ENCODE measurements around the gene TRAF6. TPM values are rescaled to one million over a fixed set of nuclear protein-coding genes. Genes with fewer than 3 reads are reported as not detected.

TRAF6 gene
- total RNA-seq, 1 experiment from 2014 or later: 4.0 TPM

DNA sequence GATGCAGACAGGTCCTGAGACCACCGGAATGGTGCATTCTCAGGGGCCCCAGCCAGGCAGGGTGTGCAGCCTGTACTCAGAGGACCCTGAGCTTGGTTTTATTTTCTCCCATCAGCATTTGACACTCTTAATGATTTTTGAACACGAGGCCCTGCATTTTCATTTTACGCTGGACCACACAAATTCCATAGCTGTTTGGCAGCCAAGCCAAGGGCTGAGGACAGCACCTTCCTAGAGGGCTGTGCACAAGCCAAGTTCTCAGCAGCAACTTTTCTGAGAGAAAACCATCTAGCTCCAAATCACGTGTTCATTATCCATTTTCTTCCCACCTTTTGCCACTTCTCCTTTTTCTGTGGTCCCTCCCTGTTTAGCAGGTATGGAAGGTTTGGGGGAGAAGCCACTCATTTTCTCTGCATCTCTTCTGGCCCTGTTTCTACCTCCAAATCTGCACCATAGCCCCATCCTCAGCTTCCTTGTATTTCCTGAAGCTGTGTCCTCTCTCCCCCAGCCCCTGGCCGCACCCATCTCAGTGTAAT is 60.4 kb downstream of the TRAF6 start:
- Histone ChIP-seq H3K36me3 (ENCODE audit: low read depth, low read length) (no peaks in the 10 kb centered on the region), H3F3A (ENCODE audit: low read length, unreplicated experiment) (no peaks in the 10 kb centered on the region), H3K79me2 (ENCODE audit: low read length) (no peaks in the 10 kb centered on the region), H3K27me3 (ENCODE audit: low read length) (no peaks in the 10 kb centered on the region), H3K9me3 (ENCODE audit: low read length) (no peaks in the 10 kb centered on the region), H3K4me2 (ENCODE audit: low read length) (peak overlapping the region; percentile 69), H3K27ac (ENCODE audit: low read length) (no peak overlapping the region), H3K4me3 (ENCODE audit: low read length) (no peak overlapping the region), H2AFZ (ENCODE audit: low read length) (no peak overlapping the region), H3K9me2 (replicated peaks; ENCODE audit: low read length) (no peaks in the 10 kb centered on the region), H3K4me1 (ENCODE audit: insufficient read depth, low read length) (peaks cover 48% of the 10 kb centered on the region), H4K20me1 (ENCODE audit: low read length) (no peaks in the 10 kb centered on the region), H3K9ac (ENCODE audit: low read length) (no peak overlapping the region)
- intact Hi-C loops (cut with micrococcal nuclease): no loop called here
- DNase-seq (no peak), ATAC-seq (no peak)
- no TSS peak for BruUV-seq (replicated peaks)
- ChIA-PET POLR2A (ENCODE audit: unreplicated experiment) (no interaction called here), CTCF (no interaction called here)
- no peak for TF ChIP-seq EZH2 (IDR thresholded peaks at IDR 0.05; ENCODE audit: low read length, unreplicated experiment)
- no peak for TF ChIP-seq CTCF (conservative IDR thresholded peaks at IDR 0.05; ENCODE audit: low read depth, low read length)
- no peak for TF ChIP-seq EZH2phosphoT487 (IDR thresholded peaks at IDR 0.05; ENCODE audit: borderline replicate concordance, low read length)

DNA sequence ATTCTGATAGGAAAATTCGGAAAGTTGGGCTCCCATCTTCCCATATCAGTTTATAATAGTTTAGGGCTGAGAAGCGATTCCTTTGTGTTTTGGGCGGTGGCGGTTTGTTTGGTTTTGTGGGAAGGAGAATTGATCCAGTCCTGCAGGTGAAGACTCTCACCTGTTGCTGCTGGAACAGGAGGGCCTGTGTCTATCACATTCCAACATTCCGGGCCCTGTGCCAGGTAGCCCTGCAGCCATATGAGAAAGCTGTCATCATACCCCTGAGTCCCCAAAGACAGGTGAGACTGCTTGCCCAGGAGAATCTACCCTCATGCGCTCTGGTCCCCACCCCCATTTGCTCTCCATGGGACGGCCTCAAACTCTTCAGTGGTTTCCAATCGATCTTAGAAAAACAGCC is 62.1 kb downstream of the TRAF6 start:
- no peaks in the 10 kb centered on the region for H3K27me3 ChIP-seq (ENCODE audit: low read length)
- no peak for TF ChIP-seq EZH2phosphoT487 (IDR thresholded peaks at IDR 0.05; ENCODE audit: borderline replicate concordance, low read length)
- no peak for TF ChIP-seq CTCF (conservative IDR thresholded peaks at IDR 0.05; ENCODE audit: low read depth, low read length)
- no peaks in the 10 kb centered on the region for H3K9me3 ChIP-seq (ENCODE audit: low read length)
- H3K4me2 ChIP-seq (ENCODE audit: low read length): peak overlapping the region; percentile 43
- H3K27ac ChIP-seq (ENCODE audit: low read length): no peak overlapping the region
- no peaks in the 10 kb centered on the region for H3K36me3 ChIP-seq (ENCODE audit: low read depth, low read length)
- H4K20me1 ChIP-seq (ENCODE audit: low read length): no peaks in the 10 kb centered on the region
- DNase-seq: peak; percentile 95
- intact Hi-C loops (cut with micrococcal nuclease): no loop called here
- H3K9me2 ChIP-seq (replicated peaks; ENCODE audit: low read length): no peaks in the 10 kb centered on the region
- peak; percentile 57 for ATAC-seq
- H2AFZ ChIP-seq (ENCODE audit: low read length): no peak overlapping the region
- peaks cover 31% of the 10 kb centered on the region for H3K4me1 ChIP-seq (ENCODE audit: insufficient read depth, low read length)
- no peak overlapping the region for H3K4me3 ChIP-seq (ENCODE audit: low read length)
- ChIA-PET POLR2A (ENCODE audit: unreplicated experiment) (no interaction called here), CTCF (no interaction called here)
- BruUV-seq (replicated peaks): no TSS peak
- no peak overlapping the region for H3K9ac ChIP-seq (ENCODE audit: low read length)
- H3K79me2 ChIP-seq (ENCODE audit: low read length): no peaks in the 10 kb centered on the region
- no peaks in the 10 kb centered on the region for H3F3A ChIP-seq (ENCODE audit: low read length, unreplicated experiment)

DNA sequence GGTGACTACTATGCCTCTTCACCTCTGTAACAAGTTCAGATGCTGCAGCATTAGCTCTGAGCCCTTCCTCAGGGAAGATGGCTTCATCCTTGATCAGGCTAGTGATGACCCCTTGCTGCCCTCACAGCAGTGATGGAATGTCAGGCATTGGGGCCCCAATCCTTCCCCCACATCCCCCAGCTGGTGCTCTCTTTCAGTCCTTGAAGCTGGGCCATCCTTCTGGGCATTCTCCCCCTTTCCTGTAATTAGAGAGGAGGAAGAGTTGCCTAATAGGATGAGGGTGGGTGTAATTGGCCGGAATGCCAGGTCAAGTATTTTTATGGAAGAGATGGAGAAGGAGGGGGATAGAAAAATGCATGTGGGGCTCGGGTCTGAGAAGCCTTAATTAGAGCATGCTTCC is 62.6 kb downstream of the TRAF6 start:
- Histone ChIP-seq H3K27ac (ENCODE audit: low read length) (no peak overlapping the region), H2AFZ (ENCODE audit: low read length) (no peak overlapping the region), H3K4me1 (ENCODE audit: insufficient read depth, low read length) (peaks cover 27% of the 10 kb centered on the region), H3K9ac (ENCODE audit: low read length) (no peak overlapping the region), H3K4me2 (ENCODE audit: low read length) (peak overlapping the region; percentile 43), H3K36me3 (ENCODE audit: low read depth, low read length) (no peaks in the 10 kb centered on the region), H3K27me3 (ENCODE audit: low read length) (no peaks in the 10 kb centered on the region), H3K9me3 (ENCODE audit: low read length) (no peaks in the 10 kb centered on the region), H3F3A (ENCODE audit: low read length, unreplicated experiment) (no peaks in the 10 kb centered on the region), H4K20me1 (ENCODE audit: low read length) (no peaks in the 10 kb centered on the region), H3K79me2 (ENCODE audit: low read length) (no peaks in the 10 kb centered on the region), H3K9me2 (replicated peaks; ENCODE audit: low read length) (no peaks in the 10 kb centered on the region), H3K4me3 (ENCODE audit: low read length) (no peak overlapping the region)
- intact Hi-C loops (cut with micrococcal nuclease): no loop called here
- DNase-seq (peak; percentile 53), ATAC-seq (no peak)
- TF ChIP-seq EZH2 (IDR thresholded peaks at IDR 0.05; ENCODE audit: low read length, unreplicated experiment): no peak
- TF ChIP-seq CTCF (conservative IDR thresholded peaks at IDR 0.05; ENCODE audit: low read depth, low read length): no peak
- no peak for TF ChIP-seq EZH2phosphoT487 (IDR thresholded peaks at IDR 0.05; ENCODE audit: borderline replicate concordance, low read length)
- POLR2A ChIA-PET (ENCODE audit: unreplicated experiment): no interaction called here
- BruUV-seq (replicated peaks): no TSS peak
- CTCF ChIA-PET: no interaction called here

All from PC-3 (cell line).